GM12875 (cell line): Measurements from ENCODE around the gene PITPNM2.

Experiments used
- H3K4me3 ChIP-seq: one replicate; pipeline ENCODE4 v1.5.1; 2011; ENCODE audit warnings: low read depth, low read length, control low read depth
- TF ChIP-seq, protein P1 (sequence below): IDR thresholded peaks from 2 replicates; pipeline ENCODE4 v1.5.1; 2011; ENCODE audit warnings: low read depth, mild to moderate bottlenecking, control low read depth, inconsistent platforms, low read length, moderate library complexity, borderline replicate concordance; ENCODE audit not compliant: insufficient read depth

PITPNM2 gene

DNA sequence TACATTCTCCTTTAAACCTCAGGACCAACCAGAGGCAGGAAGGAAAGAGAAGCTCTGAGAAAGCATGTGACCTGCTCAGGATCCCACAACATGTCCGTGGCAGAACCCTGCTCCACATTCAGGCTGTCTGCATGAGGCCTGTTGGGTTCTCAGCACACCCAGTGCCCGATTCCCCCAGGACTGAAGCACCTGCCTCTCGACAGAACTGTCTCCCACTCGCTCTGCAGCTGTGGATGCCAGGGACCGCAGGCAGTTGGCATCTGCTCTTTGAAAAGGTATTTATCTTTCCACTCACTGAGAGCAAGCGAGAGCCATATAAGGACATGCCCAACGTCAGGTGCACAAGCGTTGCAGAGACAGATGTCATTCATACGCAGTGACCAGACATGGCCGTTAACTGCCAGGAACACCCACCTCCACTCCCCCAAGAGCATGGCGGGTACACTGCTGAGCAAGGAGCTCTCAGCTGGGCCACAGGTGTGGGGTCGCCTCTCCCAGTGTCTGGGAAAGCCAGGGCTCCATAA lies 18.9 kb downstream of the PITPNM2 start:
- H3K4me3 ChIP-seq, result no peak overlapping the region
- TF ChIP-seq, protein P1, sequence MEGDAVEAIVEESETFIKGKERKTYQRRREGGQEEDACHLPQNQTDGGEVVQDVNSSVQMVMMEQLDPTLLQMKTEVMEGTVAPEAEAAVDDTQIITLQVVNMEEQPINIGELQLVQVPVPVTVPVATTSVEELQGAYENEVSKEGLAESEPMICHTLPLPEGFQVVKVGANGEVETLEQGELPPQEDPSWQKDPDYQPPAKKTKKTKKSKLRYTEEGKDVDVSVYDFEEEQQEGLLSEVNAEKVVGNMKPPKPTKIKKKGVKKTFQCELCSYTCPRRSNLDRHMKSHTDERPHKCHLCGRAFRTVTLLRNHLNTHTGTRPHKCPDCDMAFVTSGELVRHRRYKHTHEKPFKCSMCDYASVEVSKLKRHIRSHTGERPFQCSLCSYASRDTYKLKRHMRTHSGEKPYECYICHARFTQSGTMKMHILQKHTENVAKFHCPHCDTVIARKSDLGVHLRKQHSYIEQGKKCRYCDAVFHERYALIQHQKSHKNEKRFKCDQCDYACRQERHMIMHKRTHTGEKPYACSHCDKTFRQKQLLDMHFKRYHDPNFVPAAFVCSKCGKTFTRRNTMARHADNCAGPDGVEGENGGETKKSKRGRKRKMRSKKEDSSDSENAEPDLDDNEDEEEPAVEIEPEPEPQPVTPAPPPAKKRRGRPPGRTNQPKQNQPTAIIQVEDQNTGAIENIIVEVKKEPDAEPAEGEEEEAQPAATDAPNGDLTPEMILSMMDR, result no peak

DNA sequence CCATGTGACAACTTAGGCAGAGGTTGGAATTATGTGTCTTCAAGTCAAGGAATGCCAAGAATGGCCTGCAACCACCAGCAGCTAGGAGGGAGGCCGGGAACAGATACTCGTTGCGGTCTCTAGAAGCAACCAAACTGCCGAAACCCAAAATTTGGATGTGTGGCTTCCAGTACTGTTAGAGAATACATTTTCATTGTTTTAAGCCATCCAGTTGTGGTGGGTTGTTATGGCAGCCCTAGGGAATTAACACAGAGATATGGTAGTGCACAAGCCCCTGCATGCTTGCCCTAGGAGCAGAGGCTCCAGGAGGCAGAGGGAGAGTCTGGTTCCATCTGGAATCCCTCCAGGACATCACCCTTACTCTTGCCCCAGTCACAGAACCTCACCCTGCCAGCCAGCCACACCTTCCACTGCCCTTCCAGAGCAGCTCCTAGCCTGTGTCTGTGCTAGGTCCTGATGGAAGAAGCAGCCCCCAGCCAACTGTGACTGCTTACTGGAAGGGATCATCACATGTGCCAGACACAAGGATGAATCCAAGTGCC lies 19.5 kb downstream of the PITPNM2 start:
- TF ChIP-seq, protein P1, result no peak
- no peak overlapping the region for H3K4me3 ChIP-seq

DNA sequence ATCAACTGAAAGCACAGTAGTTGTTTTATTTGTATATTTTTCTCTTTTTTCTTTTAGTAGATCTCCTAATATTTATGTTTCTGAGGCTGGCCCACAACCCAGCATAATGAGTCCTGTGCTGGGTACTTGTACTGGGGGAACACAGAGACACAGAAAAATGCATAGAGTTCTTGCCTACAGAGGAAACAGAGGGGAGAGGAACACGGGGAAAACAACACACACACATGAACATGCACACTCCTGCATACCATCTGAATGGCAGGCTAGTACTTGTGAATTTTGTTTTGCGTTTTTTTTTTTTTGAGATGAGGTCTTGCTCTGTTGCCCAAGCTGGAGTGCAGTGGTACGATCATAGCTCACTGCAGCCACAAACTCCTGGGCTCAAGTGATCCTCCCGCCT lies 21.3 kb downstream of the PITPNM2 start:
- TF ChIP-seq, protein P1, result no peak
- no peak overlapping the region for H3K4me3 ChIP-seq

DNA sequence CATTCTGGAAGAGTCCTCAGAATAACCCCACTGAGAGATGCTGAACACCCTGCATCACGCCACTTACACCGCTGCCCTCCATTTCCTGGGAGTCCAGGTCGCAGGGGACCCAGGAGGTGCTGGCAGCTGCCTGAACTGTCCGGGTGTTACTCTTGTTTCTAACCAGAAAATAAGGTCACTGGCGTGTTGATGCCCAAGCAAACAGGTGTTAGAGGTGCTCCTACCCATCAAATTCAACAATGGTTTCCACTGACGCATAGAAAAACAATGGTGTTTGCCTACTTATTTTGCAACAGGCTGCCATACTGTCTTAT lies 23.8 kb downstream of the PITPNM2 start:
- no peak overlapping the region for H3K4me3 ChIP-seq
- TF ChIP-seq, protein P1, result no peak

DNA sequence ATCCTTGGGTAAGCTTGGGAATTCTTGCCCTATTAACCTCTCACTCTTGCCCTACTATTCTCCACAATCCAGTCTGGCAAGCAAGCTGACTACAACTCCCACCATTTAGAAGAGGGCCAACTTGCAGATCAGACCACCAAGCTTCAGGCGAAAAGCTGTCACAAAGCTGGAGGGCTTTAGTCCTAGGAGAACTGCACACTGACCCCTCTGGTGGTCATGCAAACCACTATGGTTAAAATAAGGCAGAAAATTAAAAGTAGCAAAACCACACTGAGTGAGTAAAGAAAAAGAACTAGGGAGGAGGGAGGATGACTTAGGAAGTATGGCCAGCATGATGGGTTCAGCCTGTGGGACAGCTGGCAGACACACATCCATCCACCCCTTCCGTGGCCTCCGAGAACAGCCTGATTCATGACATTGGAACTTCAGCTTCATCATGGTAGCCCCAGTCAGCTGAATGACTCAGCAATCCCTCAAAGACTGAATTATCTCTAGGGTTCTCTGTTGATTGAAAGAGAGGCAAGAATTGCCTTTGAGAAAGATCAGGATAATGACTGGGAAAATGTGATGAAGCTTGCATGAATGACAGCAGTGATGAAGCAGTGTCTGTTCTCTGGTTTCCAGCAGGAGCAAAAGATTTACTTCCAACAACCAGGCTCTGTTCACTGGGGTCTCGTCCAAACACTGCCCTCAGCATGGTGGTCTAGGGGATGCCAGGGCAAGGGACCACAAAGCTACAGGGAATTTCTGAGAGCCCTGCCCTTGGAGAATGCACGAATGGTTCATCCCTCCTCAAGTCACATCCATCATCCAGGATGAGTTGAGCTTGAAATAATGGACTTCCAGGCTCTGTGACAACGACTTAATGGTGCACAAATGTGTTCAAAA lies 24.4 kb downstream of the PITPNM2 start:
- TF ChIP-seq, protein P1, result no peak
- no peak overlapping the region for H3K4me3 ChIP-seq

DNA sequence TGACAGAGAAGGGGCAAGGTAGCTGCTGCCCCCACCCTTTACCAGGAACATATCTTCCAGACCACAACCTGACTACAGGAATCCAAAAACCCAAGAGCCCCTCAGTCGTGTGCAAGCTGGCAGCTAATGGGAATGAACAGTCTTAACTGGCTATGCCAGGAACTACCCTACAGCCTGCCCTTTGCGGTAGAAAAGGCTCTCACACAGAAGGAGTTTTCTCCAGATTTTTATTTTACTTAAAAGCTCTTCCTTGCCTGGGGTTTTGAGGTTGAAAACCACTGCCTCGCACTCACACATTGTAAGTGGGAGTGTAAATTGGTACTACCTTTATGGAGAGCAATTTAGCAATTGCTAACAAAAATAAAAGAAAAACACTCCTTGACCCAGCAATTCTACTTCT lies 28.3 kb downstream of the PITPNM2 start:
- TF ChIP-seq, protein P1, result no peak
- H3K4me3 ChIP-seq, result no peak overlapping the region

DNA sequence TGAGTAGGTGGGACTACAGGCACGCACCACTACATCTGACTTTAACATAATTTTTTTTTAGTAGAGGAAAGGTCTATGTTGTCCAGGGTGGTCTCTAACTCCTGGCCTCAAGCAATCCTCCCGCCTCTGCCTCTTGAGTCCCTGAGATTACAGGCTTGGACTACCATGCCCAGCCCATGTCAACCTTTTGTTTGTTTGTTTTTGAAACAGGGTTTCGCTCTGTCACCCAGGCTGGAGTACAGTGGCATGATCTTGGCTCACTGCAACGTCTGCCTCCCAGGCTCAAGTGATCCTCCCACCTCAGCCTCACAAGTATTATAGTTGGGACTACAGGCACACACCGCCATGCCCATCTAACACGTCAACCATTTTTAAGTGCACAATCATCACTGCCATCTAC lies 29.2 kb downstream of the PITPNM2 start:
- H3K4me3 ChIP-seq, result no peak overlapping the region
- TF ChIP-seq, protein P1, result no peak
